Activated B cell treated with CpG ODN at 0.5 μM for 24 hours (primary cell): ENCODE data around the gene SLC5A1. TPM values are rescaled to one million over a fixed set of nuclear protein-coding genes. Genes with fewer than 3 reads are reported as not detected.

Experiments used
- ATAC-seq: fragments of 200-7000 bp; cut with Tn5 transposase; one replicate; pipeline ENCODE4 v1.10.0; 2021; ENCODE audit warnings: low read depth, mild to moderate bottlenecking, moderate library complexity
- CTCF ChIA-PET: fragments of 350-600 bp; sonication (Branson Sonifier 250); formaldehyde crosslinking; loops from one replicate; lab custom pipeline; 2021; ENCODE audit warnings: antibody characterized with exemption; lab: Charles Lee
- POLR2A ChIA-PET: fragments of 350-600 bp; sonication (Branson Sonifier 250); formaldehyde crosslinking; loops from one replicate; lab custom pipeline; 2021; ENCODE audit warnings: antibody characterized with exemption; lab: Charles Lee
- DNase-seq: peaks from one replicate; pipeline ENCODE4 v3.0.0; 2022
- H3K27ac Mint-ChIP-seq: one replicate; pipeline ENCODE4 v1.8.0; 2020; ENCODE audit warnings: mixed read lengths
- H3K27me3 Mint-ChIP-seq: one replicate; pipeline ENCODE4 v1.8.0; 2021; ENCODE audit warnings: mixed read lengths
- H3K36me3 Mint-ChIP-seq: one replicate; pipeline ENCODE4 v1.8.0; 2021; ENCODE audit warnings: low read depth, mixed read lengths
- H3K4me1 Mint-ChIP-seq: one replicate; pipeline ENCODE4 v1.8.0; 2021; ENCODE audit warnings: mixed read lengths
- H3K4me3 Mint-ChIP-seq: one replicate; pipeline ENCODE4 v1.8.0; 2020; ENCODE audit warnings: mild to moderate bottlenecking, mixed read lengths
- H3K9me3 Mint-ChIP-seq: one replicate; pipeline ENCODE4 v1.8.0; 2020; ENCODE audit warnings: mixed read lengths
- intact Hi-C: fragments of 100-400 bp; cut with micrococcal nuclease; formaldehyde crosslinking; loops from one replicate; pipeline ENCODE4 v1.15.1; 2024
- total RNA-seq: library from RNA; stranded (reverse); gene quantifications from 2 replicates; pipeline ENCODE4 v1.2.3, GENCODE V29; 2022
- TF ChIP-seq, protein P1 (sequence below): fragments of 200-600 bp; IDR thresholded peaks from one replicate; pipeline ENCODE4 v1.8.0; 2022; ENCODE audit warnings: antibody characterized with exemption, mild to moderate bottlenecking

The SLC5A1 gene
- total RNA-seq, 1 donor from 2014 or later, result not detected

DNA sequence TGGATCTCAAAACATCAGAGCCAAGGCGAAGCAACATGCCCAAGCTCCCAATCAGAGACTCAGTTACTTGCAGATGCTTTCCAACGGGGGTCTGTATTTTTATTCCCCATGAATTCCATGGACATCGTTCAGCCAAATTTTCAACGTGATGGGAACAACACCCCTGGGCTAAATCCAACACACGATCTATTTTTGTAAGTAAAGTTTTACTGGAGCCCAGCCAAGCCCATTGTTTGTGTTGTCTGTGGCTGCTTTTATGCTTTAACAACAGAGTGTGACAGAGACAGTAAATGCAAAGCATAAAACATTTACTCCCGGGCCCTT, 33.7 kb downstream of the SLC5A1 start:
- no peak overlapping the region for H3K4me3 Mint-ChIP-seq
- no peaks in the 10 kb centered on the region for H3K36me3 Mint-ChIP-seq
- ChIA-PET CTCF (no interaction called here), POLR2A (no interaction called here)
- no peak for DNase-seq
- ATAC-seq, result no peak
- H3K9me3 Mint-ChIP-seq, result no peaks in the 10 kb centered on the region
- peaks cover 18% of the 10 kb centered on the region for H3K27me3 Mint-ChIP-seq
- no peaks in the 10 kb centered on the region for H3K4me1 Mint-ChIP-seq
- intact Hi-C loops, result no loop called here
- H3K27ac Mint-ChIP-seq, result no peak overlapping the region
- TF ChIP-seq, protein P1, sequence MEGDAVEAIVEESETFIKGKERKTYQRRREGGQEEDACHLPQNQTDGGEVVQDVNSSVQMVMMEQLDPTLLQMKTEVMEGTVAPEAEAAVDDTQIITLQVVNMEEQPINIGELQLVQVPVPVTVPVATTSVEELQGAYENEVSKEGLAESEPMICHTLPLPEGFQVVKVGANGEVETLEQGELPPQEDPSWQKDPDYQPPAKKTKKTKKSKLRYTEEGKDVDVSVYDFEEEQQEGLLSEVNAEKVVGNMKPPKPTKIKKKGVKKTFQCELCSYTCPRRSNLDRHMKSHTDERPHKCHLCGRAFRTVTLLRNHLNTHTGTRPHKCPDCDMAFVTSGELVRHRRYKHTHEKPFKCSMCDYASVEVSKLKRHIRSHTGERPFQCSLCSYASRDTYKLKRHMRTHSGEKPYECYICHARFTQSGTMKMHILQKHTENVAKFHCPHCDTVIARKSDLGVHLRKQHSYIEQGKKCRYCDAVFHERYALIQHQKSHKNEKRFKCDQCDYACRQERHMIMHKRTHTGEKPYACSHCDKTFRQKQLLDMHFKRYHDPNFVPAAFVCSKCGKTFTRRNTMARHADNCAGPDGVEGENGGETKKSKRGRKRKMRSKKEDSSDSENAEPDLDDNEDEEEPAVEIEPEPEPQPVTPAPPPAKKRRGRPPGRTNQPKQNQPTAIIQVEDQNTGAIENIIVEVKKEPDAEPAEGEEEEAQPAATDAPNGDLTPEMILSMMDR, result no peak

DNA sequence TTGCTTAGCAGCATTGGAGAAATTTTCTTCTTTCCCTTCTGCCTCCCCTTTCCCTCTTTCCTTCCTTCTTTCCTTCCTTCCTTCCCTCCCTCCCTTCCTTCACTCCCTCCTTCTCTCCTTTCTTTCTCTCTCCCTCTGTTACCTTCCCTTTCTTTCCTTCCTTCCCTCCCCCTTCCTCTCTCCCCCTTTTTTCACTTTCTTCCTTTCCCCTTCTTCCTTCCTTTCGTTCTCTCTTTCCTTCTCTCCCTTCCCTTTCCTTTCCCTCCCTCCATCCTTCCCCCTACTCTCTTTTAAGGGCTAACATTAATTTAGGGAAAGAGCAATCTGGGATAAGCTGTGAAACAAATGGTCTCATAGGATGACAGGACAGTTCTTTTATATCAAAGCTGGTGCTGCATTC, 34.1 kb downstream of the SLC5A1 start:
- intact Hi-C loops, result no loop called here
- CTCF ChIA-PET, result no interaction called here
- H3K9me3 Mint-ChIP-seq, result no peaks in the 10 kb centered on the region
- ATAC-seq, result no peak
- TF ChIP-seq, protein P1, result no peak
- H3K27ac Mint-ChIP-seq, result no peak overlapping the region
- DNase-seq, result no peak
- H3K27me3 Mint-ChIP-seq, result peaks cover 18% of the 10 kb centered on the region
- POLR2A ChIA-PET, result no interaction called here
- H3K4me1 Mint-ChIP-seq, result no peaks in the 10 kb centered on the region
- no peak overlapping the region for H3K4me3 Mint-ChIP-seq
- no peaks in the 10 kb centered on the region for H3K36me3 Mint-ChIP-seq

- H3K4me3 Mint-ChIP-seq, result no peak overlapping the region
- H3K27ac Mint-ChIP-seq, result no peak overlapping the region
- H3K27me3 Mint-ChIP-seq, result peaks cover 13% of the 10 kb centered on the region
- H3K4me1 Mint-ChIP-seq, result no peaks in the 10 kb centered on the region
- no peaks in the 10 kb centered on the region for H3K9me3 Mint-ChIP-seq
- ChIA-PET CTCF (no interaction called here), POLR2A (interaction anchor here (0.6 kb wide), 1 partner anchor 420 kb away, joined by 5 read pairs; no protein-coding TSS in a partner anchor)
- H3K36me3 Mint-ChIP-seq, result no peaks in the 10 kb centered on the region
- DNase-seq, result no peak
- TF ChIP-seq, protein P1, result no peak
- no peak for ATAC-seq
- intact Hi-C loops, result no loop called here
Measured at GRCh38 chr22:32079130-32080089, 36.3 kb downstream of the SLC5A1 start.

- ChIA-PET CTCF (interaction anchor here (1.2 to 2.1 kb wide), 2 partner anchors 102 to 104 kb away, joined by 3 to 7 read pairs; no protein-coding TSS in a partner anchor), POLR2A (no interaction called here)
- Mint-ChIP-seq H3K9me3 (no peaks in the 10 kb centered on the region), H3K4me3 (no peak overlapping the region), H3K27ac (no peak overlapping the region), H3K4me1 (no peaks in the 10 kb centered on the region), H3K27me3 (peaks cover 4% of the 10 kb centered on the region), H3K36me3 (no peaks in the 10 kb centered on the region)
- intact Hi-C loops, result loop anchor here (1.0 kb wide), 1 partner anchor 104 kb away; no protein-coding TSS in a partner anchor
- DNase-seq (no peak), ATAC-seq (peak; percentile 62)
- TF ChIP-seq, protein P1, result no peak
Measured at GRCh38 chr22:32080904-32081303, 37.8 kb downstream of the SLC5A1 start.

- POLR2A ChIA-PET, result no interaction called here
- TF ChIP-seq, protein P1, result no peak
- peaks cover 8% of the 10 kb centered on the region for H3K27me3 Mint-ChIP-seq
Measured at GRCh38 chr22:32082331-32082730, 39.3 kb downstream of the SLC5A1 start.

More at GRCh38 chr22:32082331-32082730, 39.3 kb downstream of the SLC5A1 start:
- ATAC-seq (no peak), DNase-seq (no peak)
- Mint-ChIP-seq H3K9me3 (no peaks in the 10 kb centered on the region), H3K36me3 (no peaks in the 10 kb centered on the region), H3K4me1 (no peaks in the 10 kb centered on the region), H3K4me3 (no peak overlapping the region), H3K27ac (no peak overlapping the region)
- CTCF ChIA-PET, result interaction anchor here (1.1 to 2.1 kb wide), 2 partner anchors 105 to 112 kb away, joined by 4 to 7 read pairs; no protein-coding TSS in a partner anchor
- intact Hi-C loops, result no loop called here
